Measurements from ENCODE around the gene GGCX.

DNA sequence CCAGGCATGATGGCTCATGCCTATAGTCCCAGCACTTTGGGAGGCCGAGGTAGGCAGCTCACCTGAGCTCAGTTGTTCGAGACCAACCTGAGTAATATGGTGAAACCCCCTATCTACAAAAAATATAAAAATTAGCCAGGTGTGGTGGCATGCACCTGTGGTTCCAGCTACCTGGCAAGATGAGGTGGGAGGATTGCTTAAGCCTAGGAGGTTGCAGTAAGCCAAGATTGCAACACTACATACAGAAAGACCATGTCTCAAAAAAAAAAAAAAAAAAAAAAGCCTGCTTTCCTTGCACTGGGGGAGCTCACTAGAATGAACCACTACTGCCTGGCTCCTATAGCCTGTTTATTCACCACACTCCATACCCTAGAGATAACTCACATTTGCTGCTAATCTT, 29.7 kb downstream of the GGCX start:
- TF ChIP-seq, protein P1, sequence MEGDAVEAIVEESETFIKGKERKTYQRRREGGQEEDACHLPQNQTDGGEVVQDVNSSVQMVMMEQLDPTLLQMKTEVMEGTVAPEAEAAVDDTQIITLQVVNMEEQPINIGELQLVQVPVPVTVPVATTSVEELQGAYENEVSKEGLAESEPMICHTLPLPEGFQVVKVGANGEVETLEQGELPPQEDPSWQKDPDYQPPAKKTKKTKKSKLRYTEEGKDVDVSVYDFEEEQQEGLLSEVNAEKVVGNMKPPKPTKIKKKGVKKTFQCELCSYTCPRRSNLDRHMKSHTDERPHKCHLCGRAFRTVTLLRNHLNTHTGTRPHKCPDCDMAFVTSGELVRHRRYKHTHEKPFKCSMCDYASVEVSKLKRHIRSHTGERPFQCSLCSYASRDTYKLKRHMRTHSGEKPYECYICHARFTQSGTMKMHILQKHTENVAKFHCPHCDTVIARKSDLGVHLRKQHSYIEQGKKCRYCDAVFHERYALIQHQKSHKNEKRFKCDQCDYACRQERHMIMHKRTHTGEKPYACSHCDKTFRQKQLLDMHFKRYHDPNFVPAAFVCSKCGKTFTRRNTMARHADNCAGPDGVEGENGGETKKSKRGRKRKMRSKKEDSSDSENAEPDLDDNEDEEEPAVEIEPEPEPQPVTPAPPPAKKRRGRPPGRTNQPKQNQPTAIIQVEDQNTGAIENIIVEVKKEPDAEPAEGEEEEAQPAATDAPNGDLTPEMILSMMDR (conservative IDR thresholded peaks at IDR 0.05; ENCODE audit: low read depth, low read length): no peak
- TF ChIP-seq MAFK (IDR thresholded peaks at IDR 0.05; ENCODE audit: low read depth, low read length): no peak
- no peak for TF ChIP-seq RAD21 (IDR thresholded peaks at IDR 0.05; ENCODE audit: low read length)
- TF ChIP-seq POLR2A (IDR thresholded peaks at IDR 0.05; ENCODE audit: low read depth, low read length): no peak

Data from IMR-90 (cell line).